HG03442 (cell line): ENCODE data around the gene FTL.
"Not testable (repeated sequence)": the region's sequence is repeated elsewhere in the genome, so short reads cannot be mapped to it uniquely, and the experiment has no call there.

Experiments used
- ATAC-seq: cut with Tn5 transposase; IDR thresholded peaks from one replicate; pipeline ENCODE4 v1.9.1; 2021; ENCODE audit warnings: mild to moderate bottlenecking, moderate library complexity; ENCODE audit not compliant: unreplicated experiment

Gene FTL

GRCh38 chr19:48965040-48965805 lies at the start of gene FTL:
TSS of gene FTL (plus strand) at chr19:48965309. CDS start at chr19:48965508, 199 bp downstream.
- peak; percentile 66 for ATAC-seq

- ATAC-seq = no peak
These were observed 49.4 kb upstream of the FTL start for GRCh38 chr19:48915757-48916156.

GRCh38 chr19:48918071-48918470 lies 47.0 kb upstream of the FTL start:
- ATAC-seq = no peak

- no peak for ATAC-seq
These were observed 46.3 kb upstream of the FTL start for GRCh38 chr19:48918801-48919247.

- ATAC-seq = not testable (repeated sequence)
These were observed 45.8 kb upstream of the FTL start for GRCh38 chr19:48919271-48919670.

GRCh38 chr19:48920949-48921348 lies 44.2 kb upstream of the FTL start:
- no peak for ATAC-seq

GRCh38 chr19:48921721-48922500 lies 43.2 kb upstream of the FTL start:
- ATAC-seq = no peak

GRCh38 chr19:48922548-48923490 lies 42.3 kb upstream of the FTL start:
- ATAC-seq = no peak

- no peak for ATAC-seq
These were observed 39.8 kb upstream of the FTL start for GRCh38 chr19:48925240-48925843.

- not testable (repeated sequence) for ATAC-seq
These were observed 39.2 kb upstream of the FTL start for GRCh38 chr19:48925890-48926289.

- ATAC-seq = no peak
These were observed 38.2 kb upstream of the FTL start for GRCh38 chr19:48926909-48927308.

GRCh38 chr19:48927692-48928091 lies 37.4 kb upstream of the FTL start:
- not testable (repeated sequence) for ATAC-seq

- no peak for ATAC-seq
These were observed 36.7 kb upstream of the FTL start for GRCh38 chr19:48928164-48929025.

- ATAC-seq = no peak
These were observed 31.7 kb upstream of the FTL start, which contains the start of gene DHDH for GRCh38 chr19:48933382-48933932. TSS of gene DHDH (plus strand) at chr19:48933699. CDS start at chr19:48933722, 23 bp downstream.

GRCh38 chr19:48934837-48935236 lies 30.3 kb upstream of the FTL start:
- ATAC-seq = no peak

GRCh38 chr19:48935864-48936263 lies 29.2 kb upstream of the FTL start:
- ATAC-seq = no peak

GRCh38 chr19:48938256-48938655 lies 26.9 kb upstream of the FTL start:
- ATAC-seq = no peak

- ATAC-seq = no peak
These were observed 24.2 kb upstream of the FTL start for GRCh38 chr19:48940902-48941301.

GRCh38 chr19:48943081-48943480 lies 22.0 kb upstream of the FTL start:
- no peak for ATAC-seq
